Measurements from ENCODE around the gene DENND4A. TPM values are rescaled to one million over a fixed set of nuclear protein-coding genes. Genes with fewer than 3 reads are reported as not detected.

The DENND4A gene
- polyA plus RNA-seq, 2 of the 4 experiments (the other 2 are of a cell fraction), result 5.6 to 16.8 TPM

DNA sequence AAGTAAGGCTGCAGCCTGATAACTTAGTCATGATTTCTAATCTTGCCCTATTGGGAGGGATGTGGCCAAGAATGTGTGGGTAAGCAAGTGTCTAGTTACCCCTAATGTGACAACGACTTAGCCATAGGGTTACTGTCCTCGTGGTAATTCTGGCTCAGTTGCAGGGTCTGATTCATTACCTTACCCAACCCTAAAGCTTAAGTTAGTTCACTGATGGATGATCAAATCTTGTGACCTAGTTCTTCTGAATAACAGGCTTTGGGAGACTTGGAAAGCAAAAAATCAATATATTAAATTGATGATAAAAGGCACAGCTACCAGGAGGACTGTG is 179.5 kb downstream of the DENND4A start:
- no peak overlapping the region; the same call in 2 of the 3 replicates for H3K4me2 ChIP-seq

GRCh38 chr15:65611888-65612615 is 180.0 kb downstream of the DENND4A start:
- H3K9me3 ChIP-seq, result no peaks in the 10 kb centered on the region
- H3K4me1 ChIP-seq, result peaks cover 18% of the 10 kb centered on the region
- no peak for ATAC-seq
- ChIA-PET CTCF (interaction anchor here (1.1 to 5.6 kb wide), 15 partner anchors 10 to 569 kb away, joined by 3 to 43 read pairs (median 9); partner anchors contain the start of genes RAB11A and SLC24A1), POLR2A (interaction anchor here (0.6 to 3.3 kb wide), 6 partner anchors 13 to 307 kb away, joined by 3 to 62 read pairs (median 4); partner anchors contain the start of genes RAB11A and RNU5B-1)
- TF ChIP-seq MAFK (IDR thresholded peaks at IDR 0.05; ENCODE audit: partially characterized antibody) (no peak), RCOR1 (IDR thresholded peaks at IDR 0.05; ENCODE audit: low read depth, low read length) (no peak), SMC3 (IDR thresholded peaks at IDR 0.05) (no peak), HMGXB4 (CRISPR knock-in tag; IDR thresholded peaks at IDR 0.05; ENCODE audit: borderline replicate concordance) (no peak), EHMT2 (IDR thresholded peaks at IDR 0.05; ENCODE audit: low read depth) (no peak), TFCP2L1 (CRISPR knock-in tag; IDR thresholded peaks at IDR 0.05) (no peak), KDM5A (IDR thresholded peaks at IDR 0.05) (no peak), MYC (IDR thresholded peaks at IDR 0.05; ENCODE audit: borderline replicate concordance, low read length) (no peak), FOXS1 (CRISPR knock-in tag; IDR thresholded peaks at IDR 0.05) (no peak), ZFP36 (IDR thresholded peaks at IDR 0.05; ENCODE audit: borderline replicate concordance, partially characterized antibody) (no peak), JUNB (IDR thresholded peaks at IDR 0.05) (no peak), ATOH8 (CRISPR knock-in tag; IDR thresholded peaks at IDR 0.05; ENCODE audit: low read depth) (no peak), NPAS2 (CRISPR knock-in tag; IDR thresholded peaks at IDR 0.05; ENCODE audit: borderline replicate concordance) (no peak)
- TF ChIP-seq, protein P1, sequence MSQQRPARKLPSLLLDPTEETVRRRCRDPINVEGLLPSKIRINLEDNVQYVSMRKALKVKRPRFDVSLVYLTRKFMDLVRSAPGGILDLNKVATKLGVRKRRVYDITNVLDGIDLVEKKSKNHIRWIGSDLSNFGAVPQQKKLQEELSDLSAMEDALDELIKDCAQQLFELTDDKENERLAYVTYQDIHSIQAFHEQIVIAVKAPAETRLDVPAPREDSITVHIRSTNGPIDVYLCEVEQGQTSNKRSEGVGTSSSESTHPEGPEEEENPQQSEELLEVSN (IDR thresholded peaks at IDR 0.05; ENCODE audit: borderline replicate concordance, low read depth), result no peak
- no peak for FAIRE-seq
- H3K27ac ChIP-seq, result peak overlapping the region; percentile 93 to 94
- DNase-seq (ENCODE audit: low read depth in 1 of 2, low spot score in 1 of 2), result peak in 1 of 2 experiments; percentile 13
- peak overlapping the region; percentile 94 for H3K4me2 ChIP-seq
- H3K4me3 ChIP-seq, result peak overlapping the region; percentile 83
- WGBS (ENCODE audit: missing lambda C conversion rate), result 91% methylated on average over 5 of the region's 5 CpGs

More for the DNA sequence above, 179.5 kb downstream of the DENND4A start:
- Histone ChIP-seq H3K9me3 (no peaks in the 10 kb centered on the region), H3K4me3 (no peak overlapping the region), H3K27ac (no peak overlapping the region), H3K4me1 (peaks cover 18% of the 10 kb centered on the region)
- DNase-seq (ENCODE audit: low read depth in 1 of 2, low spot score in 1 of 2) (no peak), FAIRE-seq (no peak), ATAC-seq (no peak)
- CTCF ChIA-PET, result interaction anchor here (2.4 to 5.6 kb wide), 8 partner anchors 10 to 257 kb away, joined by 8 to 43 read pairs (median 14); partner anchors contain the start of genes RAB11A and SLC24A1
- TF ChIP-seq NR3C1 (IDR thresholded peaks at IDR 0.05) (no peak), NFE2L2 (conservative IDR thresholded peaks at IDR 0.05; ENCODE audit: low read length) (no peak), MAFK (IDR thresholded peaks at IDR 0.05; ENCODE audit: partially characterized antibody) (no peak)
- WGBS (ENCODE audit: missing lambda C conversion rate), result 24% methylated on average over 2 of the region's 2 CpGs
- POLR2A ChIA-PET, result interaction anchor here (0.7 to 3.3 kb wide), 3 partner anchors 191 to 257 kb away, joined by 3 to 62 read pairs (median 4); partner anchors contain the start of gene RAB11A
